CD4-positive, alpha-beta T cell treated with Interleukin-12 subunit alpha and Interleukin-12 subunit beta, for 1 hour (primary cell): Measurements from ENCODE around the gene SALL4.
"Not testable (repeated sequence)": the region's sequence is repeated elsewhere in the genome, so short reads cannot be mapped to it uniquely, and the experiment has no call there.

Experiments
- DNase-seq: peaks from one replicate; pipeline ENCODE4 v3.0.0-alpha.2; 2020

SALL4 gene

GRCh38 chr20:51763965-51764602, 38.2 kb downstream of the SALL4 start:
- no peak for DNase-seq

GRCh38 chr20:51760905-51761546, 41.3 kb downstream of the SALL4 start:
- no peak for DNase-seq

GRCh38 chr20:51759769-51760510, 42.4 kb downstream of the SALL4 start:
- DNase-seq: no peak

- DNase-seq: no peak
Measured at GRCh38 chr20:51758978-51759544, 43.3 kb downstream of the SALL4 start.

GRCh38 chr20:51757226-51757625, 45.1 kb downstream of the SALL4 start:
- no peak for DNase-seq

GRCh38 chr20:51756653-51757052, 45.7 kb downstream of the SALL4 start:
- no peak for DNase-seq

- DNase-seq: not testable (repeated sequence)
Measured at GRCh38 chr20:51753220-51753619, 49.1 kb downstream of the SALL4 start.

- no peak for DNase-seq
Measured at GRCh38 chr20:51752343-51752951, 49.9 kb downstream of the SALL4 start.

GRCh38 chr20:51750770-51751388, 51.4 kb downstream of the SALL4 start:
- DNase-seq: no peak

GRCh38 chr20:51750037-51750769, 52.1 kb downstream of the SALL4 start:
- DNase-seq: no peak

GRCh38 chr20:51749674-51750036, 52.7 kb downstream of the SALL4 start:
- no peak for DNase-seq

GRCh38 chr20:51747182-51747911, 55.0 kb downstream of the SALL4 start:
- DNase-seq: no peak

GRCh38 chr20:51745804-51746203, 56.5 kb downstream of the SALL4 start:
- no peak for DNase-seq

- no peak for DNase-seq
Measured at GRCh38 chr20:51740838-51741237, 61.5 kb downstream of the SALL4 start.

GRCh38 chr20:51740308-51740707, 62.0 kb downstream of the SALL4 start:
- DNase-seq: not testable (repeated sequence)

GRCh38 chr20:51739722-51740249, 62.5 kb downstream of the SALL4 start:
- DNase-seq: no peak

GRCh38 chr20:51738877-51739447, 63.4 kb downstream of the SALL4 start:
- no peak for DNase-seq

GRCh38 chr20:51738261-51738660, 64.1 kb downstream of the SALL4 start:
- DNase-seq: not testable (repeated sequence)

- no peak for DNase-seq
Measured at GRCh38 chr20:51736947-51737346, 65.4 kb downstream of the SALL4 start.

- DNase-seq: no peak
Measured at GRCh38 chr20:51735728-51736600, 66.4 kb downstream of the SALL4 start.
